HG03135 (cell line): ENCODE data around the gene DNMBP.
"Not testable (repeated sequence)": the region's sequence is repeated elsewhere in the genome, so short reads cannot be mapped to it uniquely, and the experiment has no call there.

Experiments used
- ATAC-seq: cut with Tn5 transposase; IDR thresholded peaks from one replicate; pipeline ENCODE4 v1.9.1; 2021; ENCODE audit warnings: mild to moderate bottlenecking, moderate library complexity; ENCODE audit not compliant: unreplicated experiment

DNMBP gene

DNA sequence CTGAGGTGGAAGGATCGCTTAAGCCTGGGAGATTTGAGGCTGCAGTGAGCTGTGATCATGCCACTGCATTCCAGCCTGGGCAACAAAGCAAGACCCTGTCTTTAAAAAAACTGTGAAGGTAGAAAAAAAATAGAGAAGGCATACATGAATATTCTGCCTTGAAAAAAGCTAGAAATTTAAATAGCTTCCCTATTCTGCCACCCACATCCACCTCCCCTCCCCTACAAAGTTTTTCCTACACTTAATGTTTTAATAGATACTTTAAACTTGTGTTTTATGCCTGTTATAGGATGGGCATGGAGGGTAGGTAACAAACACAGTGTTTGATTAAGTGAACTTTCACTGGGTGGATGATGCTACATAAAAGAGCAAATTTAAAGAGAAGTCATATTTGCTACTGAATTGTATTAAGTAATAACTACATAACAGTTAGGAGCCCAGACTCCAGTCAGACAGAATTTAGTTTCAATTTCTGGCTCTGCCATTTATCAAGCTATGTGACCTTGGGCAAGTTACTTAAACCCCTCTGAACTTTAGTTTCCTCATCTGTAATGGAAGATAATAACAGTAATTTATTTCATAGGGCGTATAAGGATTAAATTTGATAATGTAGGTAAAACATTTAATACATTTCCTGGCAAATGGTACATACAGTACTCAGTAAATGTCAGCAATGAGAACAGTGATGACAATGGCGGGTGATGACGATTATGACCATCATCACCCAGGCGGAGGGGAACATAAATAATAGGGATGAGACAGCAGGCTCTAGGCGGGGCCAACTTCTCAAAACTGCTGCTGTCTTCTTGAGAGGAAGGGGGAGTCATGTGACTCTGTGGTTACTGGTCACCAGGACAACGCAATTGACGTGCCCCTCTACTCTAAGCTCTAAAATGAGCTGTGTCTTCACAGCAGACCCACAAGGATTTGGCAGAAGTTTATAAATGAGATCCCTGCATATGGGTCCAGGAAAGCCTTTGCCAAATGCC, 15.8 kb downstream of the DNMBP start:
- peak; percentile 94 for ATAC-seq

- ATAC-seq = not testable (repeated sequence)
Observed at GRCh38 chr10:99985637-99986036, 24.1 kb downstream of the DNMBP start.

DNA sequence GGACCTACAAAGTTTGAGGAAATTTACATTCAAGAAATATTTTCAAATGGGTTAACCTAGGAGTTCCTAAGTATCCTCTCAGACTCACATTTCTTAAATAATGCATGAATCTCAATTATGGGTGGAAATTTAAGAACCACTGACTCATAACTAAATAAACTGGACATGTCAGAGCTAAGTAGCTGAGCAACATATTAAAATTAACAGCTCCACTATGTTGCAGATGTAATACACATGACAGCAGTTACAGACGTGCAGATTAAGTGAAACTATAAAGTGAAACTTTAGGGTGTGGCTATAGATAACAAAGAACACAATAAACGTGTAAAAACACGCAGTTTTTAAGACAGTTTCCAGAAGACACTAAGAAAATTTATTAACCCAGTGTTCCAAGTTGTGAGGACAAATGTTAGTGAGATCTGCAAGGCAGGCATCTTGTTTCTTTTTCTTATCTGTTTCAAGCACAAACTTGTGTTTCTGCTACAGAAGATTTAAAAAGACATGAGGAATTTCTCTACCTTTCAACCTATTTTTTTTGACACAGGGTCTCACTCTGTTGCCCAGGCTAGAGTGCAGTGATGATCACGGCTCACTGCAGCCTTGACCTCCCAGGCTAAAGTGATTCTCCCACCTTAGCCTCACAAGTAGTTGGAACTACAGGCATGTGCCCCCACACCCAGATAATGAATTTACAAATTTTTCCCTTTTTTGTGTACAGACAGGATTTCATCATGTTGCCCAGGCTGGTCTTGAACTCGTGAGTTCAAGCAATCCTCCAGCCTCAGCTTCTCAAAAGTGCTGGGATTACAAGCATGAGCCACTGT, 25.3 kb downstream of the DNMBP start:
- ATAC-seq = no peak

- ATAC-seq = no peak
Observed at GRCh38 chr10:99983280-99983988, 26.3 kb downstream of the DNMBP start.

DNA sequence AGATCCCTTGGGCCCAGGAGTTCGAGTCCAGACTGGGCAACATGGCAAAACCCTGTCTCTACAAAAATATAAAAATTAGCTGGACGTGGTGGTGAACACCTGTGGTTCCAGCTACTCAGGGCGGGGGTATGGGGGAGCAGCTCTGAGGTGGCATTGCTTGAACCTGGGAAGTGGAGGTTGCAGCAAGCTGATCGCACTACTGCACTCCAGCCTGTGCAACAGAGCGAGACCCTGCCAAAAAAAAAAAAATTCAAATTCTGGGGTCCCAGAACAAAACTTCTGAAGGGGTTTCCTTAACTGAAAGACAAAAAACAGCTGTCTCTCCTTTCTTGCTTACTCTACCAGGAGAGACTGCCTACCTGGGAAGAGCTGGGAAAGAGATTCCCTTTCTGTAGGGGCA, 27.0 kb downstream of the DNMBP start:
- no peak for ATAC-seq

DNA sequence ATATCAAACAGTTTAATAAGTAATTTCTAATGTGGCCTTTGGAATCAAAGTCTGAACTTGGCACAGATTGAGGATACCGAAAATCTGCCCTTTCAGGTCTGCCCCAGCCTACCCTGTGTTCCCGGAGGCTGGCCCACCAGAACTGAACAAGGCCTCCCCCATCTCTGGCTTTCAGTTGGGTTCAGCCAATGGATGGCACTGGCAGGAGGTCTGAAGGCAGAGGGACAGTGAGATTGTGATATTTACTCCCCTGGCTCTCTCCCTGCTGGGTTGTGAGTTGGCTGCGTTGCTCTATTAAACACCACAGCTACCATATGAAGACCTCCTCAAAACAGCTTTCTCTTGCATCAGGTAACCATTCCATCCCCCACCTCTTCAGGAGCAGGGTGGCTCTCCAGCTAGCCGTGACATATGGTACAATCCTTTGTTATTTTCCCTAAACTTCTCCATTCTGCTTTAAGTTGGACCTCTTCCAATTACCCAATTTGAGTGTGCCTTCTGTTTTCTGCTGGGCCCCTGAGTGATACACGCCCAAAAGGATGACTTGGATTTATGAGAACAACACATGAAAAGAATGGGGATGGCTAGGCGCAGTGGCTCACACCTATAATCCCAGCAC, 28.1 kb downstream of the DNMBP start:
- no peak for ATAC-seq

- no peak for ATAC-seq
Observed at GRCh38 chr10:99979066-99979685, 30.6 kb downstream of the DNMBP start.

DNA sequence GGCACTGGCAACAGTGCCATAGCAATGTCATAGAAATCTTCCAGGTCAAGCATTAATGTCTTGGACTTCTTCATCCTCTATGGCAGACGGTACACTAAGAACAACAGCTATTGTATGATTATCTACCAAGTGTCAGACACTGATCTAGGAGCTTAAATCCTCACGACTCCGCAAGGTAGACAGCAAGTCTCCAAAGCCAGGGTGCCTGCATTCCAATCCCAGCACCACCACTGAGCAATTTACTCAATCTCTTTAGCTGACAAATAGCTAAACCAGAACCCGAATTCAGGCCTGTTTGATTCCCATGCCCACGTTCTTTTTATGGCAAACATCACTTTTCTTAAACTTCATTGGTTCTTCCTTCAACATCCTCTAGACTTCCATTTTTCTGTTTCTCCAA, 31.8 kb downstream of the DNMBP start:
- no peak for ATAC-seq

DNA sequence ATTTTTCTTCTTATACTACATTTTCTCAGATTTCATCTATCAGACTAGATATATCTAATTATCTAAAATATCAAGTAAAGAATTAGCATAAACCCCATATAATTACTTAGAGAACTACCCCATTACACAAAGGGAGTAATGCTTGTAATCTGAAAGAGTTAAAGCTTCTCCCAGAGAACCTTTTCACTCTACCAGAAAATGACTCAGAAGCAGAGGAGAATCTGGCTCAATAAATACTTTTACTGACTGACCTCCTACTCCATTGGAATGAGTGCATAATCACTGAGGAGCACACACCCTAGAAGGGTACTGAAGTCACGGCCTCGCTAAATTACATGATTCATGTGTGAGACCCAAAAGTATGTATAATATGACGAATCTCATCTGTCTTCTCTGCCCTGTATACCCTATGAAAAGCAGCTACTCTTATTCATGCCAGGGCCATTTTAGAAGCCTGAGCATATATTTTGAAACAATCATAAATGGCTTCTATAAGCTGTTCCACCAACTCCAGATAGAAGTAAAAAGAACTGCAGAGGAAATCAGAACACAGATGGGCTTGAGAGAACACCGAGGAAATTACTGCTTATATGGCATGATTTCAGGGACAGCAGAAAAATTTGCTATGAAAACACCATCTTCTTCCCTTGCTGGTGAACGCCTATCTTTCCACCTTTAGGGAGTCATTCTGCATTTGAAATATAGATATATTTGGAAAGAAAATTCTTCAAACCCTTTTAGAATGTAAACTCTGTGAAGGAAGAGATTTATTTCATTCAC, 32.7 kb downstream of the DNMBP start:
- no peak for ATAC-seq

GRCh38 chr10:99975942-99976809, 33.6 kb downstream of the DNMBP start:
- ATAC-seq = no peak

- ATAC-seq = no peak
Observed at GRCh38 chr10:99975106-99975829, 34.5 kb downstream of the DNMBP start.

DNA sequence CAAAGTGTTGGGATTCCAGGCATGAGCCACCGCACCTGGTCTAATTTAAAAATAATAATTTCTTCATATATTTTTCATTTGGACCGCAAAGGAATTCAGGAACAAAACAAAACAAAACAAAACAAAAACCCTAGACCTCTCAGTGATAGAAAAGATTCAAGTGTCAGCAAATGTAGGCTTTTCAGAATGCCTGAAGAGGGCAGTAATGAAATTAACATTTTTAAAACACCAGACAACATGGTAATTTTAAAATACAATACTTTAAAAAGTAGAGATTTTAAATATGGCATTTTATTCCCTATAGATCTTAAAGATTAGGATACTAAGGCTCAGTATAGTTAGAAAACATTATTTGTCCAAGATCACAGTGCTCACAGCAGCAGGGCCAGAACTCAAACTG, 36.6 kb downstream of the DNMBP start:
- ATAC-seq = no peak

DNA sequence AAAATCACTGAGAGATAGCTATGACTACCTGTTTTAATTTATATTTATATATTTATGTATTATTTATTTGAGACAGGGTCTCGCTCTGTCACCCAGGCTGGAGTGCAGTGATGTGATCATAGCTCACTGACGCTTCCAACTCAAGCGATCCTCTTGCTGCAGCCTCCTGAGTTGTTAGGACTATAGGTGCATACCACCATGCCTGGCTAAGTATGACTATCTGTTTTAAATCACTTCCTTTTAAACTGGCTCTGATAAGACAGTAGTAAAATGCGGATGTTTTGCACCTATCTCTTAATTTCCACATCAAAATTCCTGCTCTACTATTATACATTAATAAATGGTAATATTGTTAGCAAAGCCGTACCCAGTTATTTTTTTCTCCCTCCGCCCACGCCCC, 41.8 kb downstream of the DNMBP start:
- no peak for ATAC-seq

- no peak for ATAC-seq
Observed at GRCh38 chr10:99966306-99966705, 43.4 kb downstream of the DNMBP start.

DNA sequence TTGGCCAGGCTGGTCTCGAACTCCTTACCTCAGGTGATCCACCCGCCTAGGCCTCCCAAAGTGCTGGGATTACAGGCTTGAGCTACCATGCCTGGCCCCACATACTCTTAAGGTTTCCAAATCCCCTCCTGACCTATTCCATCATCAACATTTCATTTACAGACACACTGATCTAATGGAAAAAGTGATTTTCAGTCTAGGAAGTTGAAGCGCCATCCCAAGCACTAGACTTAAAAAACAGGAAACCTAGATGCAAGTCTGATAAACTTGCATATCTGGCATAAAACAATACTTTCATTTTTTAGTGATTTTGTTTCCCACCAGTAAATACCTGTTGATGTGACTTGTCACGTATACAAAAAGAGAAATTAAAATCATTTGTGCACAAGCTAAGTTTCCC, 44.0 kb downstream of the DNMBP start:
- ATAC-seq = no peak

GRCh38 chr10:99964791-99965190, 45.0 kb downstream of the DNMBP start:
- ATAC-seq = no peak

- not testable (repeated sequence) for ATAC-seq
Observed at GRCh38 chr10:99963467-99964165, 46.1 kb downstream of the DNMBP start.
